ENCODE measurements around the gene GABRB2. TPM values are rescaled to one million over a fixed set of nuclear protein-coding genes. Genes with fewer than 3 reads are reported as not detected.

GABRB2 gene
- total and polyA plus RNA-seq, 2 experiments from 2014 or later = 0.11 to 0.94 TPM

DNA sequence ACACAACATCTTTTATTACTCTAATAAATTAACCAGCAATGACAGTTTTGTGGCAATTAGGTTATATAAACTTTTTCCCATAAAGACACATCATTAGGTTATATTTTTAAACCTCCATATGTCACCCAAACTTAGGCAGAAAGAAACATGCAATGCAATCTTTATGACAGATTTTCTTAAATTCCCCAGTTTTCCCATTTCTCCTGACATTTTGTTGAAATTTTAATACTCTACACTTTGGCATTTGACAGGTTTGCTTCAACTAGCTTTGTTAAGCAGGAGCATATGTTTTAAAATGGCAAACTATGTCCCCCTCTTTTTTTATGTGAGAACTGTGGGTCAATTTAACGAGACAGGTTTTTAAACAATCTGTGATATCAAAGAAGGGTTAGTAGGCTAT, 155.5 kb downstream of the GABRB2 start (continued):
- TF ChIP-seq REST (IDR thresholded peaks at IDR 0.05; ENCODE audit: unreplicated experiment) = no peak
- no peak for TF ChIP-seq ZNF331 (CRISPR knock-in tag; IDR thresholded peaks at IDR 0.05; ENCODE audit: low read depth)
- no peak for TF ChIP-seq ZNF114 (CRISPR knock-in tag; IDR thresholded peaks at IDR 0.05)
- TF ChIP-seq, protein P1, sequence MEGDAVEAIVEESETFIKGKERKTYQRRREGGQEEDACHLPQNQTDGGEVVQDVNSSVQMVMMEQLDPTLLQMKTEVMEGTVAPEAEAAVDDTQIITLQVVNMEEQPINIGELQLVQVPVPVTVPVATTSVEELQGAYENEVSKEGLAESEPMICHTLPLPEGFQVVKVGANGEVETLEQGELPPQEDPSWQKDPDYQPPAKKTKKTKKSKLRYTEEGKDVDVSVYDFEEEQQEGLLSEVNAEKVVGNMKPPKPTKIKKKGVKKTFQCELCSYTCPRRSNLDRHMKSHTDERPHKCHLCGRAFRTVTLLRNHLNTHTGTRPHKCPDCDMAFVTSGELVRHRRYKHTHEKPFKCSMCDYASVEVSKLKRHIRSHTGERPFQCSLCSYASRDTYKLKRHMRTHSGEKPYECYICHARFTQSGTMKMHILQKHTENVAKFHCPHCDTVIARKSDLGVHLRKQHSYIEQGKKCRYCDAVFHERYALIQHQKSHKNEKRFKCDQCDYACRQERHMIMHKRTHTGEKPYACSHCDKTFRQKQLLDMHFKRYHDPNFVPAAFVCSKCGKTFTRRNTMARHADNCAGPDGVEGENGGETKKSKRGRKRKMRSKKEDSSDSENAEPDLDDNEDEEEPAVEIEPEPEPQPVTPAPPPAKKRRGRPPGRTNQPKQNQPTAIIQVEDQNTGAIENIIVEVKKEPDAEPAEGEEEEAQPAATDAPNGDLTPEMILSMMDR (conservative IDR thresholded peaks at IDR 0.05; ENCODE audit: low read depth in 2 of 2) = no peak
- no peak for TF ChIP-seq EZH2phosphoT487 (IDR thresholded peaks at IDR 0.05; ENCODE audit: unreplicated experiment)

DNA sequence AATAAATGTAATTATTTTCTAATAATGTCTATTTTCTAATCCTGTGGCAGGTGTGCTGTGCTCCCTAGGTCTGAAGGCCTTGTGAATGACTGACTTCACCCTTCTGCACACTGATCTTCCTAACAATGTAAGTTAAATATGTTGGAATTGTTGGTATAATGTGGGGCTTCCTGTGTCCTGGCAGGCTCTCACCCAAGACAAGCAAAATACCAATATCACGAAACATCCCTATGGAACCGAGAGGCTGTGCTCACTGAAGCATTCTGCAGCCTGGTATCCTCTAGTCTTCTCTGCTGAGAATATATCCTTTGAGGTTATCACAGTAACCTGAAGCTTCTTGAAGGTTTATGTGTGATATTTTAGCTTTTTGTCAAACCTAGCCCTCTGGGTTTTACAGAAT, 159.4 kb downstream of the GABRB2 start:
- Mint-ChIP-seq H3K27ac (no peak overlapping the region), H3K9me3 (no peaks in the 10 kb centered on the region), H3K4me1 (0 out of 3 replicates have a peak, but pooled peaks cover 5% of the 10 kb centered on the region), H3K4me3 (no peak overlapping the region), H3K27me3 (ENCODE audit: insufficient read depth, low read depth, poor library complexity) (peaks cover 2% of the 10 kb centered on the region), H3K36me3 (ENCODE audit: low read depth) (no peaks in the 10 kb centered on the region)
- TF ChIP-seq EZH2 (IDR thresholded peaks at IDR 0.05; ENCODE audit: low read depth, unreplicated experiment) (no peak), ZNF331 (CRISPR knock-in tag; IDR thresholded peaks at IDR 0.05; ENCODE audit: low read depth) (no peak), ZNF462 (CRISPR knock-in tag; IDR thresholded peaks at IDR 0.05) (no peak), ZNF114 (CRISPR knock-in tag; IDR thresholded peaks at IDR 0.05) (no peak), POLR2AphosphoS5 (IDR thresholded peaks at IDR 0.05; ENCODE audit: low read depth) (no peak), STAT1 (IDR thresholded peaks at IDR 0.05; ENCODE audit: unreplicated experiment) (no peak)
- TF ChIP-seq, protein P1 (conservative IDR thresholded peaks at IDR 0.05; ENCODE audit: low read depth in 2 of 2) = no peak
- H3K4me1 ChIP-seq (ENCODE audit: insufficient read depth) = no peaks in the 10 kb centered on the region
- H3K27me3 ChIP-seq (ENCODE audit: insufficient read depth) = no peaks in the 10 kb centered on the region
- no peak for ATAC-seq
- H3K4me3 ChIP-seq = no peak overlapping the region
- H2AFZ ChIP-seq = no peak overlapping the region
- H3F3A ChIP-seq (replicated peaks; ENCODE audit: low read depth) = no peaks in the 10 kb centered on the region
- no peaks in the 10 kb centered on the region for H4K20me1 ChIP-seq (replicated peaks; ENCODE audit: insufficient read depth)
- H3K9me2 ChIP-seq (ENCODE audit: insufficient read depth) = no peaks in the 10 kb centered on the region
- no peak overlapping the region for H3K4me2 ChIP-seq
- H3K36me3 ChIP-seq (ENCODE audit: insufficient read depth) = no peaks in the 10 kb centered on the region
- no peak for DNase-seq (ENCODE audit: low spot score)
- no peaks in the 10 kb centered on the region for H3K79me2 ChIP-seq (replicated peaks; ENCODE audit: insufficient read depth)
- no peak overlapping the region for H3K27ac ChIP-seq (ENCODE audit: low read depth)

Data from GM23338 (cell line).